Measurements from ENCODE around the gene MYH3. TPM values are rescaled to one million over a fixed set of nuclear protein-coding genes. Genes with fewer than 3 reads are reported as not detected.

The MYH3 gene
- total RNA-seq, 2 experiments from 2014 or later = 4.1 to 4.3 TPM

DNA sequence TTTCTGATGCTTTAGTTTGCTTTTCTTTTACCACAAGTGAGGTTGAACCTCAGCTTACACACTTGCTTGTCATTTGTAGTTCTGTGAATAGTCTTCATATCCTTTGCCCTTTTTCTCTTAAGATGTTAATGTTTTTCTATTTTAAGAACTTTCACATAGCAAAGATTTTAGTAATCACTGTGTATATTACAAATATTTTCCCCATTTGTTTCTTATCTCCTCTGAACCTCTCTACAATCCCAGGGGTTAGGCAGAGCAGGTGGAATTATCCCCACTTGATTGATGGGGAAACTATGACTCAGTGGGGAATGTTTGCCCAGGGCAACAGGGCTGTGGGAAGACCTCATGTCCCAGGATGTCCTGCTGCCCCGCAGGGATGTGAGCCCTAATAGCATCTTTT, 11.7 kb upstream of the MYH3 start:
- Mint-ChIP-seq H3K4me3 (no peak overlapping the region), H3K27ac (no peak overlapping the region), H3K9me3 (ENCODE audit: low read depth) (no peaks in the 10 kb centered on the region), H3K27me3 (no peaks in the 10 kb centered on the region), H3K4me1 (no peaks in the 10 kb centered on the region), H3K36me3 (peaks cover 2% of the 10 kb centered on the region)
- DNase-seq = no peak
- CTCF ChIA-PET = no interaction called here
- no peak for ATAC-seq

DNA sequence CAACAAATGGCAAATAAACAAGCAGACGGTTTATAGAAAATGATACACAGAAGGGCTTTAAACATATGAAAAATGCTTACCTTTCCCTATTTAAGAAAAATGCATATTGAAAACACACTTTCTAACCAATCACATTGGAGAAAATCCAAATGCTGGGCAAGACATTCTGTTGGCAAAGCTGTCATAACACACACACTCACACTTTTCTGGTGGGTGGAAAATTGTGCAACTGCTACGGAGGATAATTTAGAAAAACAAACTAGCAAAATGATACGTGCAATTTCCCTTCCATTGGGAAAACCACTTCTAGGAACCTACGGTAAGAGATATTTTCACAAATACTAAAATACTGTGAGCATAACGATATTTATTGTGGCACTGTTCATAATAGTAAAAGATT, 9.8 kb upstream of the MYH3 start:
- Mint-ChIP-seq H3K9me3 (ENCODE audit: low read depth) (no peaks in the 10 kb centered on the region), H3K27ac (no peak overlapping the region), H3K4me3 (no peak overlapping the region), H3K4me1 (no peaks in the 10 kb centered on the region), H3K36me3 (no peaks in the 10 kb centered on the region), H3K27me3 (no peaks in the 10 kb centered on the region)
- ATAC-seq (no peak), DNase-seq (no peak)
- CTCF ChIA-PET = interaction anchor here (0.9 to 1.6 kb wide), 2 partner anchors 10 to 20 kb away, joined by 5 read pairs; no protein-coding TSS in a partner anchor

DNA sequence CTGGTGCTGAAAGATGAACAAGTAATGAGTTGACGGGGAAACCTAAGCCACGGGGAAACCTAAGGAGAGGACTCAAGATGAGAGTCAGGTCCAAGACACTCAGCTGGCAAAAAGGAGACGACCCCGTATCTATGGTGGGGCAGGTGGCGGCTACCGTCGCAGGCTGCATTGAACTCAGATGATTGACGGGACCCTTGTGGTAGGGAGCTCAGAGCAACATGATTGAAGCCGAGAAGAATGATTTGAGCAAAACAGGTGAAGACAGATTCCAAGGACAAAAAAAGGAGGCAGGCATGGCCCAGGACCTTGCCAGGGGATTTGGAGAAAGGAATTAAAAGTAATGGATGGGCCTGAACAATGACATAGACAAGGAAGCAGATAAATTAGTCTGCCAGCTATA, 7.5 kb upstream of the MYH3 start:
- ATAC-seq (no peak), DNase-seq (no peak)
- no peak overlapping the region for H3K4me3 Mint-ChIP-seq
- H3K27me3 Mint-ChIP-seq = no peaks in the 10 kb centered on the region
- no peaks in the 10 kb centered on the region for H3K4me1 Mint-ChIP-seq
- H3K27ac Mint-ChIP-seq = no peak overlapping the region
- no peaks in the 10 kb centered on the region for H3K36me3 Mint-ChIP-seq
- no peaks in the 10 kb centered on the region for H3K9me3 Mint-ChIP-seq (ENCODE audit: low read depth)
- CTCF ChIA-PET = interaction anchor here (0.9 kb wide), 1 partner anchor 180 kb away, joined by 4 read pairs; no protein-coding TSS in a partner anchor

DNA sequence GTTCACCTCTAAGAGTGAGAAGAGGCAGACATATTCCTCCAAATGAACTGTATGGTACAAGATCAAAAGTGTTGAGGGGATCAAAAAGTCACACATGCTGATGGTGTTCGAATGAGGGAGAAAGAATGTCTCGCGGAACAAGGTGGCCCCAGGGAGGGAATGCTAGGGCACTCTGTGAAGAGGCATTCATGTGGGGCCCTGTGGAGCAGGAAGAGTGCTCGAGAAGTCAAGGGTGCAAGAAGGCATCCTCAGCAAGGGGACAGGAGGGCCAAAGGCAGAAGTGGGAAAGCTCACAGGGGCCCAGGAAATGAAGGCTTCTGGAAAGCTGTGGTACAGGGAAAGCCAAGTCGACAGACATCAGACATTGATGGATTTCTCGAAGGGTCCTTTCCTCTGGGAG, 6.1 kb upstream of the MYH3 start:
- no peaks in the 10 kb centered on the region for H3K4me1 Mint-ChIP-seq
- CTCF ChIA-PET = no interaction called here
- DNase-seq (no peak), ATAC-seq (no peak)
- no peak overlapping the region for H3K4me3 Mint-ChIP-seq
- H3K9me3 Mint-ChIP-seq (ENCODE audit: low read depth) = no peaks in the 10 kb centered on the region
- H3K27me3 Mint-ChIP-seq = no peaks in the 10 kb centered on the region
- no peak overlapping the region for H3K27ac Mint-ChIP-seq
- H3K36me3 Mint-ChIP-seq = no peaks in the 10 kb centered on the region

DNA sequence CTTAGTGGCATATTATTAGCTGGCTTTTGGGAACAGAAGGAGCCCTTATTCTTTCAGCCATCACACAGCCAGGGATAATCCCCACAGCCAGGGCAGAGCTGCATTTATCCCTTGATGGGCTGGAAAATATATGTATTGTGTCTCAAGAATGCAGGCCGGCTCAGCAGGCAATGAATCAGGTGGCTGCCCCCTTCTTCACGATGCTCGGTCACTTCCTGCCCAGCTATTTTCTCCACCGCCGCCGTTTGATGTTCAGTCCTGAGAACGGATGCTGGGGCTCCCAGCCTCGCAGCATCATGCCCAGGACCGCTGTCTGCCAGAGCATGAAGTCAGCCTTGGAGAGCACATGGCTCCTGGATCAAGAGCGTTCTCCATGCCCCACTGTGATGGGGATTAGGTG, 4.3 kb upstream of the MYH3 start:
- Mint-ChIP-seq H3K27me3 (no peaks in the 10 kb centered on the region), H3K4me1 (no peaks in the 10 kb centered on the region), H3K27ac (no peak overlapping the region), H3K4me3 (no peak overlapping the region), H3K9me3 (ENCODE audit: low read depth) (no peaks in the 10 kb centered on the region), H3K36me3 (no peaks in the 10 kb centered on the region)
- DNase-seq (no peak), ATAC-seq (no peak)
- CTCF ChIA-PET = interaction anchor here (1.2 kb wide), 1 partner anchor 44 kb away, joined by 3 read pairs; no protein-coding TSS in a partner anchor

DNA sequence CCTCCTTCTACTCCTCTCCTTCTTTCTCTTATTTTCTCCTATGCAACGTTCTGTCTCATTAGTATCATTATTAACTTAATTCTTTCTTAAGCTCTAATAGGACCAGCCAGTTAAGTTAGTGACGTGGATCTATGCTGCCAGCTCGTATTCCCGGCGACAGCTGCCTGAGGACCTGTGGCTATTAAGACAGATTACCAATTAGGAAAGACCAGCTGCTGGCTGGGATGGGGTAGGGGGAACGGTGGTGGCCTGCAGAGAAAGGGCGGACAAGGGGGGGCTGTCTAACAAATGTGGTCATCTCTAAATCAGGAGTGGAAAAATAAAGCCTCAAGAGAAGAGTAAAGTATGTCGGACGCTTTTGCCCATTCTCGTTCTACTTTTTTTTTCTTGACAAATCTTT, 770 bp upstream of the MYH3 start:
- no peak for DNase-seq
- Mint-ChIP-seq H3K36me3 (no peaks in the 10 kb centered on the region), H3K4me3 (no peak overlapping the region), H3K9me3 (ENCODE audit: low read depth) (no peaks in the 10 kb centered on the region), H3K27me3 (no peaks in the 10 kb centered on the region), H3K27ac (no peak overlapping the region), H3K4me1 (peaks cover 6% of the 10 kb centered on the region)
- CTCF ChIA-PET = interaction anchor here (1.4 kb wide), 1 partner anchor 26 kb away, joined by 3 read pairs; no protein-coding TSS in a partner anchor
- ATAC-seq = no peak

DNA sequence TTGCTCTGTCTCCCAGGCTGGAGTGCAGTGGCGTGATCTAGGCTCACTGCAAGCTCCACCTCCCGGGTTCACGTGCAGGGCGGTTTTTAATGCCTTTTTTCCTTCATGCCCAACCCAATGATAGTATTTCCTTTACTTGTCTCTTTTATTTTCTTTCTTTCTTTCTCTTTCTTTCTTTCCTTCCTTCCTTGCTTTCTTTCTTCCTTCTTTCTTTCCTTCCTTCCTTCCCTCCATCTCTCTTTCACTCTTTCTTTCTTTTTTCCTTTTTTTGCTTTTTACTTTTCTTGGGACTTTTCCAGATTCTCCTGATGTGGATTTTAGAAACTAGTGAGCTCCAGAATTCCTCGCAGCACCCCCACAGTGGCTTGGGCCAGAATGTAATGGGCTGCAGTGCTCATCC, 3.1 kb downstream of the MYH3 start:
- ATAC-seq (no peak), DNase-seq (no peak)
- Mint-ChIP-seq H3K36me3 (no peaks in the 10 kb centered on the region), H3K4me3 (no peak overlapping the region), H3K9me3 (ENCODE audit: low read depth) (no peaks in the 10 kb centered on the region), H3K27ac (no peak overlapping the region), H3K4me1 (peaks cover 9% of the 10 kb centered on the region), H3K27me3 (no peaks in the 10 kb centered on the region)
- CTCF ChIA-PET = interaction anchor here (0.9 kb wide), 1 partner anchor 36 kb away, joined by 3 read pairs; no protein-coding TSS in a partner anchor

DNA sequence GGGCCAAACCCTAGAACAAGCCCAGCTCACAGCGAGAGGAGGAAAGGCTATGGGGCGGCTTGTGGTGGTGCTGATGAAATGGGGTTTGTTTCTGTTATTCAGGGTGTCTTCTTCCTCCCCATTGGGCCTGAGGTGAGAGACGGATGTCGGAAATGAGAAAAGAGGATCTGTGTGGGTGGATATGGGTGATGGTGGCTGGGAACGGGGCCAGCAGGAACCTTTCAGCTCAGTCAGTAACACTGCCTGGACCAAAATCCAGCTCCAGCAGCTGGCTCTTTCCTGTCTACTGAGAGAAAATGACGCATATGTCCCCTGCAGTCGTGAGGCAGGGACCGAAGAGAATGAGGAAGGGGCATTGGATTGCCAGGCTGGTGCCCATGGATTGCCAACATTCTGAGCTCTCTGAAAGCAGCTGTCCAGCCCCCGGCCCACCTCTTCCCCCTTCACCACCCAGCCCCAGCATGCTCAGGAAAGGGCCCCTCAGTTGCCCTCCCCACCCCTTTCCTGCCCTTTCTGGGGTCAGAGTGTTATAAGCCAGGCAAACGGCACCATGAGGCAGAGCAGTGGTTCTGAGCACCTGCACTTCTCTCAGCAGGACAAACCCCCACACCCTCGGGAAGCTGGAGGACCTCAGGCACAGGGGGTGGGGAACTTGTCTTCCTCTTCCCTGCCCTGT, 4.0 kb downstream of the MYH3 start:
- CTCF ChIA-PET = interaction anchor here (0.7 to 0.9 kb wide), 3 partner anchors 35 to 581 kb away, joined by 3 to 5 read pairs (median 4); no protein-coding TSS in a partner anchor
- no peak overlapping the region for H3K27ac Mint-ChIP-seq
- ATAC-seq (peak; percentile 36), DNase-seq (no peak)
- no peaks in the 10 kb centered on the region for H3K27me3 Mint-ChIP-seq
- H3K36me3 Mint-ChIP-seq = no peaks in the 10 kb centered on the region
- peaks cover 9% of the 10 kb centered on the region for H3K4me1 Mint-ChIP-seq
- H3K9me3 Mint-ChIP-seq (ENCODE audit: low read depth) = no peaks in the 10 kb centered on the region
- H3K4me3 Mint-ChIP-seq = no peak overlapping the region

DNA sequence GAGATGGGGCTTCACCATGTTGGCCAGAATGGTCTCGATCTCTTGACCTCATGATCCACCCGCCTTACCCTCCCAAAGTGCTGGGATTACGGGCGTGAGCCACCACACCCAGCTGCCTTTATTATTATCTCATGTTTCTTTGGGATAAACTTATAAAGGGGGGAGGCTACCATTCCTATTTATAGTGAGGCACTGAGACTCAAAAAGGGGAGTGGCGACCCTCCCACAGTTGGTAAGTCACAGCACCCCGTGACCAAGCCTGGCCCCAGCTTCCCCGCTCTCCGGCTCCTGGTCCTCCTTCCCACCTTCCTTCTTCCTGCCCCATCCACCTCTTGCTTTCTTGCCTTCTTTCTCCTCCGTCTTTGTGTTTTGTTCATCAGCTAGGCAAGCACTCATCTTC, 5.2 kb downstream of the MYH3 start:
- Mint-ChIP-seq H3K4me1 (peaks cover 9% of the 10 kb centered on the region), H3K4me3 (no peak overlapping the region), H3K9me3 (ENCODE audit: low read depth) (no peaks in the 10 kb centered on the region), H3K27me3 (no peaks in the 10 kb centered on the region), H3K36me3 (no peaks in the 10 kb centered on the region), H3K27ac (no peak overlapping the region)
- ATAC-seq = no peak
- no peak for DNase-seq
- CTCF ChIA-PET = no interaction called here

DNA sequence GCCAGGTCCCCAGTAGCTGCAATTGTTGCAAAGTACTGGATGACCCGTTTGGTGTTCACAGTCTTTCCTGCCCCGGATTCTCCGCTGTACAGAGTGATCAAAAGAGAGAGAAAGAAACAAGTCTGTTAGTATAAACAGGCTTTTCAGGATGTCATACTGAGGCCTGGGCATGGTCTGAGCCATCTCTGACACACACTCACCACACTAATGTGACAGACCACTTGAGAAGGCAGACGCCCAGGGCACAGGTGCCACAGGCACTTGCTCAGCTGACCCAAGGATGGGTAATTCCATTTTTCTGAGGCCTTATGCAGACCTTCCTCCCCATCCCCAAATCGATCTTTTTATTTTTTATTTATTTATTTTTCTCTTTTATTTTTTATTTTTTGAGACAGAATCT, 7.5 kb downstream of the MYH3 start:
- no peaks in the 10 kb centered on the region for H3K27me3 Mint-ChIP-seq
- no peaks in the 10 kb centered on the region for H3K9me3 Mint-ChIP-seq (ENCODE audit: low read depth)
- H3K27ac Mint-ChIP-seq = no peak overlapping the region
- H3K4me3 Mint-ChIP-seq = no peak overlapping the region
- peaks cover 10% of the 10 kb centered on the region for H3K4me1 Mint-ChIP-seq
- ATAC-seq (no peak), DNase-seq (no peak)
- H3K36me3 Mint-ChIP-seq = no peaks in the 10 kb centered on the region
- CTCF ChIA-PET = no interaction called here

DNA sequence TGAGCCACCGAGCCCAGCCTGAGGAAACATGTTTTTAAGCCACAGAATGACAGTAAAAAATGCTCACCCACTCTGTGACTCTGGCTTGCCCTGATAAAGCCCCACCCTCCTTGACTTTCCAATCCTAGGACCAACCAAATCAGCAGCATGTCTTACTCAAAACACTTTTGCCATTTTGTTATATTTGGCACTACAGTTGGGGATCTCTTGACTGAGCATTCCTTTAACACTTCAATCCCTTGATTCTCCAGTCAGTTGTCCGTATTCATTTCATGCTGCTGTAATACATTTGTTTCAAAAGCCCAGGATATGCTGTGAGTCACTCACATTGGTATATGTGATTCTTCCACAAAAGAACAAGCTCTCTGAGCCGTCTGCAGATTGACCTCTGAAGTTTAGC, 8.2 kb downstream of the MYH3 start:
- H3K27me3 Mint-ChIP-seq = no peaks in the 10 kb centered on the region
- H3K9me3 Mint-ChIP-seq (ENCODE audit: low read depth) = no peaks in the 10 kb centered on the region
- no peak overlapping the region for H3K27ac Mint-ChIP-seq
- peaks cover 10% of the 10 kb centered on the region for H3K4me1 Mint-ChIP-seq
- DNase-seq (no peak), ATAC-seq (no peak)
- H3K4me3 Mint-ChIP-seq = no peak overlapping the region
- CTCF ChIA-PET = no interaction called here
- peaks cover 1% of the 10 kb centered on the region for H3K36me3 Mint-ChIP-seq

DNA sequence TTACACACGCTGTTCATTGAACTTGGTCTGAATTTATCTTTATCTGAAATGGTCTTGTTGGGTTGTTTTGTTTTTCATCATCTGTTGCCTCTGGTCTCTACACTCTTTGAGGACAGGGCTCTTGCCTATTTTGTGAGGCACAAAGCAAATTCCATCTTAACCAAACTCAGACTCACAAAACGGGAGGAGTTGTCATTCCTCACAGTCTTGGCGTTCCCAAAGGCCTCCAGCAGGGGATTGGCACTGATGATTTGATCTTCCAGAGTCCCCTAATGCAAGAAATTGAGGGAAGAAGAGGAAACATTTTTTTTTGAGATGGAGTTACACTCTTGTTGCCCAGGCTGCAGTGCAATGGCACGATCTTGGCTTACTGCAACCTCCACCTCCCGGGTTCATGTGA, 8.7 kb downstream of the MYH3 start:
- DNase-seq = no peak
- H3K4me1 Mint-ChIP-seq = peaks cover 7% of the 10 kb centered on the region
- peaks cover 1% of the 10 kb centered on the region for H3K36me3 Mint-ChIP-seq
- no peak overlapping the region for H3K27ac Mint-ChIP-seq
- no peak overlapping the region for H3K4me3 Mint-ChIP-seq
- H3K27me3 Mint-ChIP-seq = no peaks in the 10 kb centered on the region
- CTCF ChIA-PET = no interaction called here
- ATAC-seq = no peak
- no peaks in the 10 kb centered on the region for H3K9me3 Mint-ChIP-seq (ENCODE audit: low read depth)

DNA sequence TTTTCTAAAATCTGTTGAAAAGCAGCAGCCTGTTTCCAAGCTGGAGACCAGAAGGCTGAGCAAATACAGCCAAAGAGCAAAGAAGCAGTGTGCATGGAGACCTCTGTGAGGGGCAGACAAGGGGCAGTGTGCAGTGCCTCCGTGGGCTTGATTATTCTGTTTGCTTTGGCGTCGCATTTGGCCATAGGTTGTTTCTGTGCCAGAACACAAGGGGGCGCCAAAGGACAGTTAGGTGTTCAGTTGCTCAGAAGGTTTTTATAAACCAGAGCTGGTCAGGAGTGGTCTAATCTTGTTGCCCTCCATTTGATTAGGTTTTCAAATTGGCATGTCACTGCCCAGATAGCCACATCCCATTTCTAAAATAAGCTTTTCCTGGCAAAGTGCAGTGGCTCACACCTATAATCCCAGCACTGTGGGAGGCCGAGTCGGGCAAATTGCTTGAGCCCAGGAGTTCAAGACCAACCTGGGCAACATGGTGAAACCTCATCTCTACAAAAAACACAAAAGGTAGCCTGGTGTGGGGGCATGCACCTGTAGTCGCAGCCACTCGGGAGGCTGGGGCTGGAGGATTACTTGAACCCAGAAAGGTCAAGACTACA, 10.6 kb downstream of the MYH3 start:
- H3K36me3 Mint-ChIP-seq = peaks cover 1% of the 10 kb centered on the region
- H3K4me3 Mint-ChIP-seq = no peak overlapping the region
- peaks cover 2% of the 10 kb centered on the region for H3K4me1 Mint-ChIP-seq
- H3K9me3 Mint-ChIP-seq (ENCODE audit: low read depth) = no peaks in the 10 kb centered on the region
- no peaks in the 10 kb centered on the region for H3K27me3 Mint-ChIP-seq
- ATAC-seq (peak; percentile 65), DNase-seq (peak; percentile 79)
- CTCF ChIA-PET = interaction anchor here (0.6 to 3.2 kb wide), 31 partner anchors 10 to 205 kb away, joined by 3 to 43 read pairs (median 5); partner anchors contain the start of gene MYH3
- no peak overlapping the region for H3K27ac Mint-ChIP-seq

DNA sequence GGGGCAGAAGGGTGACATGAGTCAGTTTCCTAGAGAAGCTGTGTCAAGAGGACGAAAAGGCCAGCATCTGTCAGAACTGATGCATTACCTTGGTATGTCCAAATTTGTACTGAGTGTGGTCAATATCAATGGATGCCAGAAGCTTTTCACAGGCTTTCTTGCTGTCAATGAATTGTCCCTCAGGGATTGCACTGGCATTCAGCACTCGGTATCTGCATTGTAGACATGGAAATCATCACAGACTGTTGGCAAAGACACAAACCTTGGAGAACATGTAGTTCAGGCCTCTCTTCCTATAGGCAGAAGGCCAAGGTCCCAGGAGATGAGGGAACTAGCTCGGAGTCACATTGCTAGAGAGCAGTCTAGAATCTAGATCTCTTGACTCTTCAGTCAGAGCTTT, 16.6 kb downstream of the MYH3 start:
- ATAC-seq (no peak), DNase-seq (no peak)
- Mint-ChIP-seq H3K27me3 (no peaks in the 10 kb centered on the region), H3K4me3 (no peak overlapping the region), H3K36me3 (peaks cover 6% of the 10 kb centered on the region), H3K9me3 (ENCODE audit: low read depth) (no peaks in the 10 kb centered on the region), H3K27ac (no peak overlapping the region), H3K4me1 (peaks cover 3% of the 10 kb centered on the region)
- CTCF ChIA-PET = interaction anchor here (0.6 to 3.2 kb wide), 5 partner anchors 9 to 1314 kb away, joined by 3 to 13 read pairs (median 3); no protein-coding TSS in a partner anchor
